GM10248 (cell line): ENCODE data around the gene FGF3.

Experiments
- CTCF ChIA-PET: fragments of 300-600 bp; sonication (Branson Sonifier 250); formaldehyde crosslinking; extraction: SDS; loops from one replicate; lab custom pipeline; 2021; ENCODE audit warnings: antibody characterized with exemption; lab: Yijun Ruan, JAX
- POLR2A ChIA-PET: fragments of 350-650 bp; sonication (Branson Sonifier 250); formaldehyde crosslinking; extraction: SDS; loops from one replicate; lab custom pipeline; 2020; ENCODE audit warnings: antibody characterized with exemption; lab: Yijun Ruan, JAX
- DNase-seq: peaks from one replicate; pipeline ENCODE4 v3.0.0; 2012; ENCODE audit errors: extremely low spot score
- CTCF ChIP-seq: IDR thresholded peaks from 2 replicates; pipeline ENCODE4 v1.5.1; 2012; ENCODE audit warnings: mild to moderate bottlenecking, low read depth; ENCODE audit errors: extremely low read depth, missing control alignments, control extremely low read depth

Gene FGF3

DNA sequence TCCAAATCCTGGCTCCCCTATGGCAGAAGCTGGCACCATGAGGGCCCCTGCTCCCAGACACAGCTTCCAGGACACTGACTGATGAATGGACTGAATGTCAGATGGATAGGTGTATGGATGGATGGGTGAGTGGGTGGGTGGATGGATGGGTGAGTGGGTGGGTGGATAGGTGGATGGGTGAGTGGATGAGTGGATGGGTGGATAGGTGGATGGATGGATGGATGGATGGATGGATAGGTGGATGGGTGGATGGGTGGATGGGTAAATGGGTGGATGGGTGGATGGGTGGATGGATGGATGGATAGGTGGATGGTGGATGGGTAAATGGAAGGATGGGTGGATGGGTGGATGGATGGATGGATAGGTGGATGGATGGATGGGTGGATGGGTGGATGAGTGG lies 4.3 kb downstream of the FGF3 start:
- TF ChIP-seq CTCF, result no peak
- CTCF ChIA-PET, result no interaction called here
- no peak for DNase-seq
- POLR2A ChIA-PET, result no interaction called here

DNA sequence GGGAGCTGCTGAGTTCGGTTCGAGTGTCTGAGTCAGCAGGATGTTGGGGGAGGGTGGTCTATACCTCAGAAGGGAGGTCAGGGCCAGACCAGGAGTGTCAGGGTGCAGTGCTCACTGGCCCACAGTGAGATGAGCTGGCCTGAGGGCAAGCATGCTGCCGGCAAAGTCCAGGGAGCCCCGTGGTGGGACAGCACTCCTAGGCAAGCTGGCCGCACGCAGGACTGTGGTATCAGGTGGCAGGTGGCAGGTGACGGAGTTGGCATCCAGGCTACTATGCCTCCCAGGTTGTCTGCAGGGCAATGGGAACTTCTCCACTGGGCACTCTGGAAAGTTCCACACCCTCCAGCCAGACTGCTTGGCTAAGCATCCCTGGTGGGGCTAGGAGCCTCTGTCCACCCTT lies 4.8 kb downstream of the FGF3 start:
- DNase-seq, result no peak
- POLR2A ChIA-PET, result no interaction called here
- no peak for TF ChIP-seq CTCF
- CTCF ChIA-PET, result no interaction called here

DNA sequence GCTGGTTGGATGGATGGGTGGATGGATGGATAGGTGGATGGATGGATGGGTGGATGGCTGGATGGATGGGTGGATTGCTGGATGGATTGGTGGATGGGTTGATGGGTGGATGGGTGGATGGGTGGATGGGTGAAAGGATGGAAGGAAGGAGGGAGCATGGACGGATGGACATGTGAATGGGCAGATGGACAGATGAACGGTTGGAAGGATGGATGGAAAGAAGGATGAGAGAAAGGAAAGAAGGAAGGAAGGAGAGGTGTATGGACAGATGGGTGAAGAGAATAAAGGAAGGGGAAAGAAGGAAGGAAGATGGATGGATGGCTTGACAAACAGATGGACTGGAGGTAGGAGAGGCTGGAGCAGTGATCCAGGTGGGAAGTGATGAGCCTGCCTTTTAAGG lies 5.4 kb downstream of the FGF3 start:
- ChIA-PET POLR2A (no interaction called here), CTCF (no interaction called here)
- TF ChIP-seq CTCF, result no peak
- DNase-seq, result no peak

DNA sequence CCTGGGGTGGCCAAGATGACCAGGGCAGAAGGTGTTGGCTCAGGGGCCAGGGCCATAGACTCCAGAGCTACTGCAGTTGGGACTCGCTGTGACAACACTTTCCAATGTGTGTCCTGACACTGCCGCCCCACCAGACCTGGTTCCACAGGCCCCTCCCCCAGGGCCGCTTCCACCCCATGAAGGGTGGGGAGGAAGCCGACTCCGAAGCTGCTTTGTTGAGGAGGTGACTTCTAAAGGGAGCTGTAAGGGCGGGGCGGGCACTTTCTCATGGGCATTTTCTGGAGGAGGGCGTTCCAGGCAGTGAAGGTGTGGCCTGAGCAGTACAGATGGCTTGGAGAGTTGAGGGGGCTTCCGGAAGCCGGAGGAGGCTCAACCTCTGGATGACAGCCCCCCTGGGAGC lies 6.3 kb downstream of the FGF3 start:
- CTCF ChIA-PET, result no interaction called here
- no peak for TF ChIP-seq CTCF
- POLR2A ChIA-PET, result no interaction called here
- DNase-seq, result no peak

DNA sequence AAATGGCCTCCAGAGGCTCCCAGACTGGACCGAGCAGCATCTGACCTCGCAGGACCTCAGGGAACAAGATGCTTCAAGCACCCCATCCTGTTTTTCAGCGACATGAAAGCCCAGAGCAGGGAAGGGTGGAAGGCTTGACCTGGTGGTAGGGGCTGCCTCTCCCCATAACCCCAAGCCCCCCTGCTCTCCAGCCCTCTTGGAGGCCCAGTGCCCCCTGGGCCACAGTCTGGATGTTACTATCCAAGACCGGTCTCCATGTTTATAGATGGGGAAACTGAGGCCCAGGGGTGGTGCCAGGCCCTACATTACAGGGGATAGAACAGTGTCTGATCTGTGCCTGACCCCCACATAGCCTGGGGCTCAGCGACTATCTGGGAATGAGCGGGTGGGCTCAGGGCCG lies 7.0 kb downstream of the FGF3 start:
- no peak for TF ChIP-seq CTCF
- no peak for DNase-seq
- ChIA-PET POLR2A (no interaction called here), CTCF (no interaction called here)

GRCh38 chr11:69811431-69811830 lies 7.8 kb downstream of the FGF3 start:
- ChIA-PET CTCF (interaction anchor here (1.6 kb wide), 1 partner anchor 11 kb away, joined by 5 read pairs; no protein-coding TSS in a partner anchor), POLR2A (no interaction called here)
- no peak for DNase-seq
- TF ChIP-seq CTCF, result no peak
